A549 (cell line): Measurements from ENCODE around the gene GRID1.

Experiments
- TF ChIP-seq, protein P1 (sequence below): fragments of >200 bp; sonication (Bioruptor Twin); formaldehyde crosslinking; IDR thresholded peaks from 3 replicates; pipeline ENCODE4 v1.5.1; 2016
- TF ChIP-seq, protein P2 (sequence below): fragments of 250-450 bp; sonication (Bioruptor Pico); IDR thresholded peaks from 2 replicates; pipeline ENCODE4 v1.5.0; 2021; ENCODE audit warnings: mild to moderate bottlenecking, moderate library complexity, borderline replicate concordance

- TF ChIP-seq, protein P1, sequence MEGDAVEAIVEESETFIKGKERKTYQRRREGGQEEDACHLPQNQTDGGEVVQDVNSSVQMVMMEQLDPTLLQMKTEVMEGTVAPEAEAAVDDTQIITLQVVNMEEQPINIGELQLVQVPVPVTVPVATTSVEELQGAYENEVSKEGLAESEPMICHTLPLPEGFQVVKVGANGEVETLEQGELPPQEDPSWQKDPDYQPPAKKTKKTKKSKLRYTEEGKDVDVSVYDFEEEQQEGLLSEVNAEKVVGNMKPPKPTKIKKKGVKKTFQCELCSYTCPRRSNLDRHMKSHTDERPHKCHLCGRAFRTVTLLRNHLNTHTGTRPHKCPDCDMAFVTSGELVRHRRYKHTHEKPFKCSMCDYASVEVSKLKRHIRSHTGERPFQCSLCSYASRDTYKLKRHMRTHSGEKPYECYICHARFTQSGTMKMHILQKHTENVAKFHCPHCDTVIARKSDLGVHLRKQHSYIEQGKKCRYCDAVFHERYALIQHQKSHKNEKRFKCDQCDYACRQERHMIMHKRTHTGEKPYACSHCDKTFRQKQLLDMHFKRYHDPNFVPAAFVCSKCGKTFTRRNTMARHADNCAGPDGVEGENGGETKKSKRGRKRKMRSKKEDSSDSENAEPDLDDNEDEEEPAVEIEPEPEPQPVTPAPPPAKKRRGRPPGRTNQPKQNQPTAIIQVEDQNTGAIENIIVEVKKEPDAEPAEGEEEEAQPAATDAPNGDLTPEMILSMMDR, result no peak
- TF ChIP-seq, protein P2, sequence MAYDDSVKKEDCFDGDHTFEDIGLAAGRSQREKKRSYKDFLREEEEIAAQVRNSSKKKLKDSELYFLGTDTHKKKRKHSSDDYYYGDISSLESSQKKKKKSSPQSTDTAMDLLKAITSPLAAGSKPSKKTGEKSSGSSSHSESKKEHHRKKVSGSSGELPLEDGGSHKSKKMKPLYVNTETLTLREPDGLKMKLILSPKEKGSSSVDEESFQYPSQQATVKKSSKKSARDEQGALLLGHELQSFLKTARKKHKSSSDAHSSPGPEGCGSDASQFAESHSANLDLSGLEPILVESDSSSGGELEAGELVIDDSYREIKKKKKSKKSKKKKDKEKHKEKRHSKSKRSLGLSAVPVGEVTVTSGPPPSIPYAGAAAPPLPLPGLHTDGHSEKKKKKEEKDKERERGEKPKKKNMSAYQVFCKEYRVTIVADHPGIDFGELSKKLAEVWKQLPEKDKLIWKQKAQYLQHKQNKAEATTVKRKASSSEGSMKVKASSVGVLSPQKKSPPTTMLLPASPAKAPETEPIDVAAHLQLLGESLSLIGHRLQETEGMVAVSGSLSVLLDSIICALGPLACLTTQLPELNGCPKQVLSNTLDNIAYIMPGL (CRISPR knock-in tag), result no peak
These were observed 144.3 kb downstream of the GRID1 start for GRCh38 chr10:86222336-86222650.
